CD4-positive, alpha-beta T cell treated with Interleukin-2 at 100 ng/mL for 4 hours (primary cell): ENCODE results near the gene RC3H2.

Experiments
- DNase-seq: peaks from one replicate; pipeline ENCODE4 v3.0.0-alpha.2; 2020; ENCODE audit warnings: low spot score

The RC3H2 gene

DNA sequence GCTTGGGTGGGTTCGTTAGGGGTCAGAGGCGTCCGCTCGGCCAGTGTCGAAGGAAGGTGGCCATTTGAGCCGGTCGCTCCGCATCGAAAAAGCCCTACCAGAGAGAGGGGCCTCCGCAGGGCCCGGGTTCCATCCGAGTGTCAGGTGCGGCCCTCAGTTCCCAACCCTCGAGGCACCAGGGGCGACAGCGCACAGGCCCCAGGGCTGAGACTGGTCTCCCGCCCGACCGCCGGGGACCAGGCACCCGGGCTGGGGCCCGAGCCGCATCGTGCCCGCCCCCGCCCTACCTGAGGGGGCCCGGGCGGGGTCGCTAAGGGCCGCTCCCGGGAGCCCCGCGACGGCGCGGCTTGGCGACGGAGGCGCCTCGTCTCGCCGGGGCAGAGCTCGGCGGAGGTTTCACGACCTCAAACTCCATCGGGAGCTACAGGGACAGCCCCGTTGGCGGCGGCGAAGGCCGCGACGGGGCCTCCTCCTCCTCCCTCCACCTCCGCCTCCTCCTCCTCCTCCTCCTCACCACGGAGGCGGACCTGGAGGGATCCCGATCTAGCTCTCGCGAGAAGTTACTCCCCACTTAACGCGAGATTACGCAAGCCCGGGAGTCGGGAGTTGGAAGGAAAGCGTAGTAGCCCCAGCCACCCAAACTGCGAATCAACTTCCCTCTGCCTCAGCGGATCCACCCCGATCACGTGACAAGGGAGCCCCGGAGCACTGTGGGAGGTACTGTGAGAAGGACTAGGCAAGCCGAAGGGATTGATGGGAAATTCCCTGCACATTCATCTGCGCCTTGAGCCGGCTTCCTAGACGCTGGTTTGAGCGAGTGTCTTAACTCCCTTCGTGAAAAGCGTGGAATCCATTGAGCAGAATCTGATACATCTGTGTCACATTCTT lies at the start of gene RC3H2:
TSS of gene RC3H2 (minus strand) at position 537 of the 888 bp plus-strand sequence. CDS start 7,850 bp downstream, outside the sequence.
- DNase-seq, result peak; percentile 99

GRCh38 chr9:122954253-122954691 lies 49.1 kb upstream of the RC3H2 start:
- DNase-seq, result no peak

- no peak for DNase-seq
Observed at GRCh38 chr9:122951056-122951455, 45.9 kb upstream of the RC3H2 start.

GRCh38 chr9:122950263-122950662 lies 45.1 kb upstream of the RC3H2 start:
- no peak for DNase-seq

DNA sequence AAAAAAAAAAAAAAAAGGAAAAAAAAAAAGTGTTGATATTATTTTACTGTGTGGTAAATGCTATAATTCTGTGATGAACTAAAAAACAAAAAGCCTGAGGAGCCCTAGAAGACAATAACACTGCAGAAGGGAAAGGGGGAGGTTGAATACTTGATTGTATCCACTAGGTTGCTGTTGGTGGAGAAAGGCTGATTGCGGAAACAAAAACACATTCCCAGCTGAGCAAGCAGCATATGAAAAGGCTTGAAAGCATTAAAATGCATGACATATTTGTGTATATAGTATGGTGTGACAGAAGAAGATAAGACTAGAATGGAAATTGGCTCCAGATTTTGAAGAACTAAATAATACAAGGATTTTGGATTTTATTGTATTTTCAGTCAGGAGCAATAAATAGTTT lies 44.5 kb upstream of the RC3H2 start:
- DNase-seq, result no peak

DNA sequence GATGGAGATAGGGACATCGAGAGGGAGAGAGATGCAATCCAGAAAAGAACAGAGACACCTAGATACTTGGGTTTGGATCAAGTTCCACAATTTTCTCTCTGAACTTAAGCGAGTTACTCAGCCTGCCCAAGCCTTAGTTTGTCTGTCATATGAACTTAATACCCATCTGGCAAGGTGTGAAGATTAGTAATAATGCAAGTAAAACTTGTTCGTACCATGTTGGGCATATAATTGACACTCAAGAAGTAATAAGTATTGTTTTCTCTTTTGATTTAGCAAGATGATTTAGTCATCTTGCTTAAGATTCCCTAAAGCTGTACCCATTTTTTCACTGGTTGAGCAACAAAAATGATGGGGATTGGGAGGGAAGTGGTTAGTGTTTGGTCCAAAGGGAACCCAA lies 43.2 kb upstream of the RC3H2 start:
- DNase-seq, result no peak

DNA sequence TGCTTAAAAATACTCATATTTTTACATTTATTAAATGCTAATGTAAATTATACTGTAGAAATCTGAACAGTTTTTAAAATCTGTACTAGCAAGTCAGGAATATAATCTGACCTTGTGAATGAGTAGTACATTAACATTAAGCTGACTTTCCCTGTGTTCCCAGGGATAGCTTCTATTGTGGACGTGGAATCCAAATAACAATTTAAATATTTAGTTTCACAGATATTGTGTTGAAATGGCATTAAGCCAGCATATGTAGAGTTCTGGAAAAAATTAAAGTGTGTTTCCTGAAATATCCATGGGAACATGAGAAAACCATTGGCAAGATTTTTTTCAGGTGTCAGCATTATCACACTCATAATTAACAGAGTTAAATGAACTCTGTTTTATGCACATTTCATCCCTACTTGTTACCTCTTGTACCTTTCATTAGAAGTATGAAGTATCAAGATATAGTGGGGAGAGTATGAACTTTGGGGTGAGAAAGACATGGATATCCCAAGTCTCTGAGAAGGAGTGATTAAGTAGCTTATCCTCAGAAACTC lies 41.4 kb upstream of the RC3H2 start:
- DNase-seq, result no peak

- DNase-seq, result no peak
Observed at GRCh38 chr9:122944960-122945888, 40.1 kb upstream of the RC3H2 start.

- no peak for DNase-seq
Observed at GRCh38 chr9:122941582-122942234, 36.5 kb upstream of the RC3H2 start.

DNA sequence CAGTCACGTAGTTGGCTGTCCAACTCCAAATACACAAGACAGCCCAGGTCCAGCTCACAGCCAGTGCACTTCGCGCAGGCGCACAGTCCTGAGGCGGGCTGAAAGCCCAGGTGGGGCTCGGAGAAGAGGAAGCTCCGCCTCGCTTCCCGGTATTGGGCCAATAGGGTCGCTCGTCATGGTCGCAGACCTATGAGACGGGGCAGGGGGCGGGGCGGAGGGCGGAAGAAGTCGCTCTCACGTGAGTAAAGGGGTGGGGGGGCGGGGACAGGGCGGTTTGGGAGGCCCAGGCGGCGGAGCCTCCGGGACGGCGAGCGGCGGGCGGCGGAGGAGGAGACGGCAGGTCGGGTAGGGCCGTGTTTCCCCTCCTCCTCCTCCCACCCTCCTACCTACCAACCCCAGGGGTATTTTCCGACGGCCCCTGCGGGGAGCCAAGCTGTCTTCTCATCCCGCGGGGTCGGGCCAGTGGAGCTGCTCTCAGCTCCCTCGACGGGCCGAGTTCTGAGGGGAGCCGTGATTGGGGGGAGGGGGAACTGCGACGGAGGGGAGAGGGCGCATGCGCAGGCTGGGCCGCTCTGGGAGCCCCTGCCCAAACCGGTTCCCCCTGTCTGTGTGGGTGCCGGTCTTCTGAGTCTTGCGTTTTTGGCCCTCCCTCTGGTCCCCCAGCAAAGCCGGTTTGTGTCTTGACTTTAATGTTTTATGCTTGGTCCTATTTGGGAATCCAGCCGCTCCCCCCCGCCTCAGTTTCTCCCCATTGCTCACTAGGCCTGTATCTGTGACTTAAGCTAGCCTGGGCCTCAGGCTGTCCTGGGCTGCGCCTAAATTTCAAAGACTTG lies 35.8 kb upstream of the RC3H2 start, which contains the start of gene RABGAP1:
TSS of gene RABGAP1 (plus strand) at position 272 of the 833 bp plus-strand sequence. CDS start 16,040 bp downstream, outside the sequence.
- peak; percentile 98 for DNase-seq

GRCh38 chr9:122940454-122940748 lies 35.2 kb upstream of the RC3H2 start:
- DNase-seq, result no peak

DNA sequence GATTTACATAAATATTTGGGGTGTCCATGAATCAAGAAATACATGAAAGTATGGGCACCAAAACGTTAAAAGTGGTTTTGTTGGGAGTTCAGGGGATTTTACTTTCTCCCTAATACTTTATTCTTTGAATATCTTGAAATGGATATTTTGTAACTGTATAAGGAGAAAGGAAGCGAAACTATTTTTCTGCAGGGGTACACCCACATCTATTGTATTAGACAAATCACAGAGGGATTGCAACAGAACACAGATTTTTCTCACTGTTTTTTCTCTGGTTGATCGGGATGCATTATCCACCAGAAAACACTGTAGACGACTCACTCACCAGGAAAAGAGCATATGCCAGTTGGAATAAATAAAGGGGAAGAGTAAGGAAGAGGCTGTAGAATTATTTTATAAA lies 34.4 kb upstream of the RC3H2 start:
- no peak for DNase-seq

DNA sequence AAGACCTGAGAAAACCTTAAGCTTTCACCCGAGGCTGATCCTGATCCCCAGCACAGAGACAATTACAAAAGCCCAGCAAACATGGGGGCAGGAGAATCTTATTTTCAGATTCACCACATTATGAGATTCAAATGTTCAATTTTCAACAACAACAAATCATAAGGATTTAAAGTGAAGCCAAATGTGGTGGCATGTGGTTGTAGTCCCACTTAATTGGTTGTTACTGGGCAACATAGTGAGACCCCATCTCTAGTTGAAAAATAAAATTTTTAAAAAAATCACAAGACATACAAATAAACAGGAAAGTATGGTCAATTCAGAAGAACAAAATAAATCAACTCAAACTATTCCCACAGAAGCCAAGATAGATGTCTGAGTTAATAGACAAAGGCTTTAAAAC lies 31.7 kb upstream of the RC3H2 start:
- no peak for DNase-seq

DNA sequence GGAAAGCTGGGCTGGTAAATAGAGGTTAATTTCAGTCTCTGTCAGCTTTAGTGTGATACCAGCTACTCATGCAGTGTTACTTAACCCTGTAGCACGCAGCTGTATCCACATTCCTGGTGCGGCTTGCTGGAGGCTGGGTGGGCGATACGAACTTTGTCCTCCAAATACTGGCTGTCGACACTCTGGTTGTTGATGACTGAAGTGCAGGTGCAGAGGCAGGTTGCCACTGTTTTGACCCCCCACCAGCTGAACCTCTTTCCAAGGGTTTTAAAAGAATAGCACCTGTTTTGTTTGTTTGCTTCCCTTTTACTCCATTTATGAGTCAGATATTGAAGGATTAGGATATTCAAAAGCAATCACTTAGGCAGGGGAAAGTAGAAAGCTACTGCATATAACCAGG lies 31.3 kb upstream of the RC3H2 start:
- no peak for DNase-seq

DNA sequence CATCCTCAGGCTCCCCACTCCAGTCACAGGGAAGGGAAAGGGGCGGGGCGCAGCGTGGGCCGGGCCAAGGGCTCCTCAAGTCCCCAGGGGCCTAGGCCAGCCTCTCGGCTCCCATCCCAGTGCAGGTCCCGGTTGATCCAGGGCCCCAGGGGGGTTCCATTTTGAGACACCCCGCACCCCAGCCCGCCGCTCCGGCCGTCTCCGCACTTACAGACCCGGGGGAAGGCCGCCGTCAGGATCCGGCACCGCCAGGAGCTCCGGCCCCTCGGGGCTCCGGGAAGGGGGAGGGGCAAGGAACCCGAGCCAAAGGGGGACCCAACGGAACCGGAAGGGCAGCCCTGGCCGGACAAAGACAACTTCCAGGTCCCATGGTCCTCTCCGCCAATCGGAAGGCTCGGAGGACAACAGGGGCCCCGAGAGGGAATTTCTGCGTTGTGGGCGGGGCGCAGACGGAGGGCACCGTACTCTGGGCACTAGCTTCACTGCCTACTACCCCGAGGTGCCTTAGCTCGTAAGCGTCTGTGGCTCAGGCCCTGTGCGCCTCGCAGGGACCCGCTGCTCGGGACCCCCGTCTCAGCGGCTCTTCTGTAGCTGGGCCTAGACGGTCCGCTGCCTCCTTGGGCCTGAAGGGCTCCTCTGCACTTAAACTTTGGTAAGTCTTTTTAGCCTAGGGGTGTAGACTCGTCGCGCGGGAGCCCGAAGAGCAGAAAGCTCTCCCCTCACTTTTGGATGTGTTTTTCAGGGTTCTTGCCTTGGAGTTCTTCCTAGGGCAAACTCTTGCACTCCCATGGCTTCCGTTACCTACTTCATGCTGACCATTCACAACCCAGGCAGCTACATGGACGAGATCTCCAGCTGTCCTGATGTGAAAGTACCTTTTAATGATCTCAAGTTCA lies 26.3 kb upstream of the RC3H2 start, which contains the start of gene ZBTB26:
TSS of gene ZBTB26 (minus strand) at position 287 of the 896 bp plus-strand sequence. CDS start 11,578 bp downstream, outside the sequence.
- peak; percentile 90 for DNase-seq

- DNase-seq, result no peak
Observed at GRCh38 chr9:122930541-122931225, 25.5 kb upstream of the RC3H2 start.

- no peak for DNase-seq
Observed at GRCh38 chr9:122929796-122930354, 24.7 kb upstream of the RC3H2 start.

DNA sequence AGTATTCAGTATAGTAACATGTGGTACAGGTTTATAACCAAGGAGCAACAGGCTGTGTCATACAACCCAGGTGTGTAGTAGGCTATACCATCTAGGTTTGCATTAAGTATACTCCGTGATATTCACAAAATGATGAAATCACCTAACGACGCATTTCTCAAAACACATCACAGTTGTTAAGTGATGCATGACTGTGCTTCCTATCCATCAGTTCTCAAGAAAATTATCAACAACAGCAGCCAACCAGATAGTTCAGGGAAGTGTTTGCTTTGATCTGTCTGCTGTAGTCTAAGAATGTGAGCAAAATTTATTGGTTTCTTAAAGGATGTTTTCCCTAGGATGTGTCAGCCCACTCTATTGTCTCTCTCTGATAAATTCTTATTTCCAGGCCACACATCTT lies 18.8 kb upstream of the RC3H2 start:
- DNase-seq, result no peak

GRCh38 chr9:122922713-122923112 lies 17.6 kb upstream of the RC3H2 start:
- no peak for DNase-seq
